Mucosa of descending colon (tissue), 3 donors: Measurements from ENCODE around the gene RGMB. TPM values are rescaled to one million over a fixed set of nuclear protein-coding genes. Genes with fewer than 3 reads are reported as not detected.

Source experiments
- ATAC-seq: fragments of 200-7000 bp; cut with Tn5 transposase; one replicate; pipeline ENCODE4 v1.9.1; 2020; ENCODE audit warnings: mild to moderate bottlenecking, moderate library complexity
- DNase-seq, 3 donors: peaks; one replicate each; pipeline ENCODE4 v3.0.0-alpha.2; 2020
- H3K36me3 ChIP-seq: fragments of 200-600 bp; one replicate; pipeline ENCODE4 v1.8.0; 2021; ENCODE audit warnings: low read depth, mild to moderate bottlenecking
- H3K4me1 ChIP-seq: fragments of 200-600 bp; one replicate; pipeline ENCODE4 v1.8.0; 2021; ENCODE audit warnings: low read depth, mild to moderate bottlenecking
- H3K4me3 ChIP-seq: fragments of 200-600 bp; one replicate; pipeline ENCODE4 v1.8.0; 2021; ENCODE audit warnings: mild to moderate bottlenecking
- H3K9me3 ChIP-seq: fragments of 200-600 bp; one replicate; pipeline ENCODE4 v1.8.0; 2021; ENCODE audit warnings: mild to moderate bottlenecking
- CTCF ChIP-seq: fragments of 200-600 bp; IDR thresholded peaks from one replicate; pipeline ENCODE4 v1.8.0; 2022; ENCODE audit warnings: antibody characterized with exemption, mild to moderate bottlenecking
- intact Hi-C, 2 donors: fragments of 100-400 bp; cut with DNase I in 1 of 2; cut with micrococcal nuclease in 1 of 2; formaldehyde crosslinking; loops; one replicate each; pipeline versions ENCODE4 v1.11.0 to v1.11.1; 2022; cut with DNase I, micrococcal nuclease
- total RNA-seq, 3 donors: library from RNA; stranded (reverse); fragmentation: NEBNext Ultra II Directional in 2 of 3; extraction: Animal tissue kit (Norgen Biotek cat#: 25700) in 2 of 3; gene quantifications; one replicate each; pipeline versions ENCODE4 v1.2.1 to v1.2.4, GENCODE V29; 2021 to 2023
- donor health status: DM: no; HTN: no; CAD: no; lungs with moderate emphysema.
- donor health status: DM: no; HTN: no; CAD: no.
- donor health status: DM: no; HTN: yes; CAD: no.

Gene RGMB
- total RNA-seq, 3 donors from 2014 or later = 38.2 to 76.6 (median 60.7) TPM

- ATAC-seq (peak; percentile 38), DNase-seq (no peak)
- no peaks in the 10 kb centered on the region for H3K36me3 ChIP-seq
- H3K9me3 ChIP-seq = no peaks in the 10 kb centered on the region
- TF ChIP-seq CTCF = no peak
- intact Hi-C loops = no loop called here
- H3K4me1 ChIP-seq = peaks cover 19% of the 10 kb centered on the region
- H3K4me3 ChIP-seq = no peak overlapping the region
Observed at GRCh38 chr5:98795243-98795642, 21.8 kb downstream of the RGMB start.

GRCh38 chr5:98796197-98796972 lies 22.9 kb downstream of the RGMB start:
- no peaks in the 10 kb centered on the region for H3K36me3 ChIP-seq
- no peak overlapping the region for H3K4me3 ChIP-seq
- ATAC-seq (peak; percentile 73), DNase-seq (peak in 1 of 3 donors; percentile 86)
- intact Hi-C loops = no loop called here
- peaks cover 10% of the 10 kb centered on the region for H3K4me1 ChIP-seq
- no peaks in the 10 kb centered on the region for H3K9me3 ChIP-seq
- peak; percentile 67 for TF ChIP-seq CTCF

GRCh38 chr5:98798371-98798770 lies 24.9 kb downstream of the RGMB start:
- no peak for ATAC-seq
- H3K4me3 ChIP-seq = no peak overlapping the region
- TF ChIP-seq CTCF = no peak
- H3K4me1 ChIP-seq = no peaks in the 10 kb centered on the region
- no peak for DNase-seq
- no peaks in the 10 kb centered on the region for H3K36me3 ChIP-seq
- intact Hi-C loops = no loop called here
- H3K9me3 ChIP-seq = no peaks in the 10 kb centered on the region

GRCh38 chr5:98798847-98799246 lies 25.4 kb downstream of the RGMB start:
- Histone ChIP-seq H3K36me3 (no peaks in the 10 kb centered on the region), H3K9me3 (no peaks in the 10 kb centered on the region), H3K4me1 (no peaks in the 10 kb centered on the region), H3K4me3 (no peak overlapping the region)
- intact Hi-C loops = no loop called here
- DNase-seq (no peak), ATAC-seq (no peak)
- TF ChIP-seq CTCF = no peak

GRCh38 chr5:98804066-98804465 lies 30.6 kb downstream of the RGMB start:
- DNase-seq = no peak
- intact Hi-C loops = no loop called here
- Histone ChIP-seq H3K4me1 (no peaks in the 10 kb centered on the region), H3K9me3 (peaks cover 25% of the 10 kb centered on the region), H3K4me3 (no peak overlapping the region), H3K36me3 (no peaks in the 10 kb centered on the region)
- ATAC-seq = no peak
- no peak for TF ChIP-seq CTCF
